Stimulated activated CD4-positive, alpha-beta T cell treated with anti-CD3 and anti-CD28 coated beads, Interleukin-12 subunit alpha, Interleukin-12 subunit beta, amount 100 ng/mL, for 4 hours (primary cell): ENCODE results near the gene C4orf17.
A peak's percentile ranks its signal among the peaks of the same experiment; 100 is the strongest.

Source experiments
- DNase-seq: peaks from one replicate; pipeline ENCODE4 v3.0.0-alpha.2; 2020

The C4orf17 gene

DNA sequence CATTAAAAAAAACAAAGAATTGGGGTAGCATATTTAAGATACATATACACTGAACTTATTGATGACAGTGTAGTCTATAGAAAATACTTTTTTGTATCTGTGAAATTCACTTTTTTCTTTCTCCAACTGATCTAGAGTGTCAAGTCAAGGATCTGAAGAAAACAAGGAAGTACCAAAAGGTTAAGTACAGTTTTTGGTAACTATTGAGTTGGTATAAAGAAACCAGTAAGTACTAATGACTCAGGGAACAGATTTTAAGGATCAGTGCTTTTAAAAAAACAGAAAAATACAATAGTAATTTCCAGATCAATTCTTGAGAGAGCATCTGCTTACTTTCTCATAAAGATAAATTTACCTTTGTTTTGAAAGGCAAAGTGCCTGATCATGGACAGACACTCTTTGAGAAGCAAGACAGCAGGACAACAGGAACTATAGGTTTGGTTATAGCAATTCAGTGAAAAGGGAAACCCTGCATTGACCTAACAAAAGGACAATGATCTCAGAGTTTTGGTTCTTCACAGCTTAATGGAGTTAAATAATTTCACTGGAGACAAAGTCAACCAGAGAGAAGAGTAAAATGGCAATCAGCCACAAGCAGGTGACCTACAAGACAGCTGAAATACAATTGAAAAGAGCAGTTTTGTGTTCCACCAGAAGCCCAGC is 29.6 kb downstream of the C4orf17 start:
- no peak for DNase-seq

DNA sequence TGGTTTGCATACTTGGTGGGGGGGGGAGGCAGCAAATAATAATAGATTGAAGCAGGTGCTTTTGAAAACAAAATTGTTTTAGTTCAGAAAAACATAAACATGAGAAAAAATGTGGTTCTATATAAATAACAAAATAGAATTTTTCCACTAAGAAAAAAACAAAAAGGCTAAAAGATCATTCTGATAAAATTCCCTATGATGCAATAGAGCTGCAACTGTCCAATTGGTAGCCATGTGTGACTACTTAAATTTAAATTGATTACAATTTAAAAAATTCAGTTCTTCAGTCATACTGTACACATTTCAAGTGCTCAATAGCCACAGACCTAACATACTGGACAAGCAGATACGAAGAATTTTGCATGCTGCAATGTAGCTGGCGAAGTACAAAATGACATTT is 42.1 kb downstream of the C4orf17 start:
- no peak for DNase-seq

DNA sequence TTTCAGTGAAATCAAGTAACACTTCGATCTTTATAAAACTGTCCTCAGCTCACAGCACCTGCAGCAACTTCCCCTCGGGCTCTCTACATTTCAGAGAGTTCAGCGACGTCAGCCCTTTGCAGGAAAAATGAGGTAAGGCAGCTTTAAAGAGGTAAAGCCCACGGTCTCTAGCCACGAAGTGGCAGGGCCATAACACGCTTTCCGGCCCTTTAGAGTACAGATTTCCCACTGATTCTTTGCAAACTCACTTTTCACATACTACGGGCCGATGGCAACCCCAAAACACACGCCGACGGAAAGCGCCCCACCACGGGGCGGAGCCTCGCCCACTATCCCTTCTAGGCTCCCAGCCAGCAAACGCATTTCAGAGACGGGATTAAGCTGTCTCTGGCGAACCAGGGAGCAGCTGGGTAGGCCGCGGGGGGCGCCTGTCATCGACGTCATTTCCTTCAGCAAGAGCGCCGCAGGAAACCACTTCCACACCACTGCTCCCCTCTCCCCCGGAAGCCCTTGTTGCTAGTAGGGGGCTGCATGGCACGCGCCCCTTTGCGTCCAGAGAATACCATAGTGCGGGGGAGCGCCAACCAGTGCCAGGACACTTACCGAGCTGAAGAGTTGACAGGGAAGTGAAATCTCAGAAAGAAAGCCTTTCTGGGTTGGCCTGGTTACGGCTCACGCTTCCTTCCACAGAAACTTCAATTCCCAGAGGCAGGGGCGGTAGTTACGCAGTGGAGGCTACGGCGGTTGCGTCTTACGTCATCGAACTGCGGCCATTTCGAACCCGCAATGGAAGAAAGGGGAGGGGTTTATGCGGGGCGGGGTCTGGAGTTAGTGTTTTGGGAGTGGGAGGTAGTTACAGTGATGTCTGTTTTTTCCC is 52.7 kb downstream of the C4orf17 start, which contains the start of gene TRMT10A:
Gene TRMT10A (minus strand): TSS at position 730 of the 877 bp plus-strand sequence. CDS start 4,701 bp downstream, outside the sequence.
- DNase-seq, result peak; percentile 93

DNA sequence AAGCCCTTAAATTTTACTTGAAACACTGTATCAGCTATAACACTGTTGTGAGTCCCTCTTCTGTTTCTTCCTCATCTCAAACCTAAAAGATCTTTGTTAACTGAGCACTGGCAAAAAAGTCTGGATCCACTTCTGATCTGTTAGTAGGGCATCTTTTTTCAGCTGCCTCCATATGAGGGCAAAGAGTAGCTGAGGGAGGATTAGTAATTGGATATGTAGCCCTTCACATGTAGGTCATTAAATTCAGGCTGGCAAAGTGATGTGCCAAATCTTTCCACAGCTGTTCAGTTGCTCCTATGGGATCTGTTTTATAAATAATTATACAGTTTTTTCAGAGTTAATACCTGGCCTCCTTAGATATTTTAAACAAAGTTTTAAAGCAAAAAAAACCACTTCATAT is 54.1 kb downstream of the C4orf17 start:
- DNase-seq, result no peak

DNA sequence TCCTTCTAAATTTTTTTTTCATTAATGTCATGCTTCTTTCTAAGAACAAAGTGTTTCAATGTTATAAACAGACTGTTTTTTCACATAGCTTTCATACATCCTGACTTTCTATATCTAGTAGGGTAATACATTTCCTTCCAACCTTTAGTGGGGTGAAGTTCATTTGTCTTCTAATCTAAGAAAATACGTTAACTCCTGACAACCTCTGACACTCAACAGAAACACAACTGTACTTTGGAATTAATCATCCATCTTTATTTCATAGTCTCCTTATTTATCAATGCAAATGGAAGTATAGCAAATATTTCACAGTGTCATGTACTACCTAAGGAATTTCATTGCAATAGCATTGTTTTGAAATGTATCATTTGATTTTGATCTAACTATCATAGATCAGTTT is 61.1 kb downstream of the C4orf17 start:
- DNase-seq, result no peak

DNA sequence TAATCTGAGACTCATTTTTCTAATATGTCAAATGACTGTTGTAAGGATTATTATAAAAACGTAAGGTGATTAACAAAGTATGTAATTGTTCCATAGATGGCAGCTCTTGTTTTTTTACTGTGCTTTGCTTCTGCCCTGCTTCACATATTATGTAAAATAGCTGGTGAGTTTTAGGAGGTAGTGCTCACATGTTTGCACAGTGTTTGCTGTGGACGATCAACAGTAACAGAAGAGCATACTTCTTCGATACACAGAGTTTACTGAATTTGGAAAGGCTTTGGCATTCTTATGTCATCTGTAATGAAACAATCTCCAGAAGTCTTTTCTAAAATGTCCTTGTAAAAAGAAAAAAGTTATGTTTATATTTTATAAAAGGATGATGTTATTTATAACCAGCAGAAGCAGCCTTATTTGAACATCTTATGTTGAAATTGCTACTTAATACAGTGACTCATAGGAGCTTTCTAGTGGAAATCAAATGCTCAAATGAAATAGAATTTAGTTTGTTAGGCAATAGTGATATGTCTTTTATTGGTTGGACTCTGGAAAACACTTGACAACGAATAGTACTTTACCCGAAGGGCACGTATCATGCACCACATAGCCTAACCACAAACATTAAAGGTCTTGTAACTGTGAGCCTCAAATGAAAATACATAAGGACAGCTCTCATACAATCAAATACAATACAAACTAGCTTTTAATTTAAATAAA is 61.9 kb downstream of the C4orf17 start:
- DNase-seq, result no peak

DNA sequence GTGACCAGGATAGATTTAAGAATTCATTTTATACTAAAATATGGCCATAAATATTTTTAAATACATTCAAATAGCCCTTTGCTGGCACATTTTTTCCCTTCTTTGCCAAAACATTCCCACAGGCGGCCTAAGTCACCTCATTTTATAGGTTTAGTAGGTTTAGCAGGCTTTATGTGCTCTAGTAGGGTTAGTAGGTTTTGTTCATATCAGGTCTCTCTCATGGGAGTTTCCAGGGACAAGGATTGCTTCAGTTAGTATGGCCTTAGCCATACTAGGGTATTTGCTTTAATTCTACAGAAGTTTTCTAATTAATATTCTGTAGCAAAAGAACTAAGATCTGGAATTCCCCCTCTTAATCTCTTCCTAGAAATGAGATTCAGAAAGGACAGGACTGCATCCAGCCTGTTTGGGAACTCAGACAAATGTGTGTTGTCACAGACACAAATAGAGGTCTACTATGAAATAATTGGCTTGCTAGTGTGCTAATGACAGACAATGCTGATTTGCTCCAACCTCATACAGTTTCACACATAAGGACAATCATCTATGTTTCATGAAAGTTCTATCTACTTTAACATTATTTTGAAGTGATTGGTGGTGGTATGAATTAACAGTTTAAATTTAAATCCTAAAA is 63.0 kb downstream of the C4orf17 start:
- DNase-seq, result no peak

DNA sequence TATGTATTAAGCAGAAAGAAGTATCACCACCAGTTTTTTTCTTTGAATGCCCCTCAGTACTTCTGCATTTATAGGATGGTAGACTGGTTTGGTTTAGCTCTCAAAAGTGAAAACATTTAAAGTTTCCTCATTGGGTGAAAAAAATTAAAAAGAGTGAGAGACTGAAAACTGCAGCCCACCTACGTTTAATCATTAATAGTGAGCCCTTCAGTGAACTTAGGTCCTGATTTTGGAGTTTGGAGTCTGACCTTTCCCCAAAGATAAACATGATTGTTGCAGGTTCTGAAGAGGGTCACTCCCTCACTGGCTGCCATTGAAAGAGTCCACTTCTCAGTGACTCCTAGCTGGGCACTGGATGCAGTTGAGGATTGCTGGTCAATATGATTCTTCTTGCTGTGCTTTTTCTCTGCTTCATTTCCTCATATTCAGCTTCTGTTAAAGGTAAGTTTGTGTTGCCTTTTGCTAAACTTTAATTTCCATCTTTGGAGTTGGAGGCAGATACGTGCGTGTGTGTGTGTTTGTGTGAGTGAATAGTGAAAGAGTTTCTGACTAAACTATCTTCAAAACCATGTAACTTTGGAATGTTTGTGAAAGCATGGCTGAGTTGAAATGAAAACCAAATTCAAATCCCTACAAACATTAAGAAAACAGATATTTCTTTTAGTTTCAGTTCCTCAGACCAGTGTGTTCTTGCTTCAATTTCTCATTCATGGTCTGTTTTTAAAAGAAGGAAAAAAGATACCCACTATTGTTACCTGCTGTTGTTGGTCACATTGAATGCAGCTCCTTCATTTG is 63.9 kb downstream of the C4orf17 start, which contains the start of gene MTTP:
Gene MTTP (plus strand): TSS at position 295 of the 795 bp plus-strand sequence. CDS start 86 bp downstream, at position 381.
- no peak for DNase-seq

DNA sequence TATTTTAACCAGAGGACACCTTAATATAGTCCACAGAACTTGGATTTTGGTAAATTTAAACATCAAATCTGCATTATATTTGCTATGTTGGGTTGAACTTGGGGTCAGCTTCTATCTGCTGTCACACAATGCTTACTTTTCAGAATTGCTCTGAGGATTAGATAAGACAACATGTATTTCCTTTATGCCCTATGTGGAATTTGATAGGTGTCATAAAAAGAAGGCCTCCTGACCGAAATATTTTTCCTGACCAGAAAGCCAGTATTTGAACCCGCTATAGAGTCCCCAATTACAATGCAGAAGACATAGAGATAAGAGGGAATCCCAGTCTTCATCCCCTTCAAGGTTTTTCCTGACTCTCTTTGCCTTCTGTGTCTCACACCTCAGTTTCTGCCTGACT is 67.9 kb downstream of the C4orf17 start:
- no peak for DNase-seq

DNA sequence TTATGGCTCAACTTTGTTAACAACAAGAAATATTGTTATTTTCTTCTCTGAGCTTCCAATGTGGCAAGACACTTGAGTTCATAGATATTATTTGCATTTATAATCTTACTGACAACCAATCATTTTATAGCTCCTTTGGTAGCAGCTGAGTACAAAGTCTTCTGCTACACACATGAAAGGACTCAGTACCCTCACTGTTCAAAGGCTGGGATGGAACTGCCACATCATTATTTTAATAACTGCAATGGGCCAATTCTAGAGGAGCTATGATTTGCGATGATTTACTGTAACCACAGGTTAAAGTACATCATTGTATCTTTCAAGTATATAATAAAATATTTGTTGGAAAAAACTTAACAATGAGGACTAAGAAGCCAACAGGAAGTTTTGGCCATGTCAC is 74.7 kb downstream of the C4orf17 start:
- no peak for DNase-seq

DNA sequence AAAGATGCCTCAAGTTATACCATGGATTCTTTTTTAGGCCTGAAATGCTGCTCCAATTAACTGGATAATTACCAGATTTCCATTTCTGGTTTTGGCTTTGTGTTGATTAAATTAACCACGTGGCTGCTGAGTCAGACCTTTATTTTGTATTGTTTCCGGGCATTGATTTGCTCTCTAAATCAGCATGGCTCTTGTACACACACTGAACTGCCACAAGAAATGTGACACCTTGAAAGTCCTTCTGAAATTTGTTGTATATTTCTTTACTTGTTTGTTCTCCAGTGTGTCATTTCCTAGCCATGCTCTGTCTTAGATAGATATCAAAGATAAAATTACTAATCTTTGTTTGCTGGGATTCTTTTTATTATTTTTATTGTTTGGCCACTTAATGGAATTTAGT is 75.5 kb downstream of the C4orf17 start:
- DNase-seq, result no peak

DNA sequence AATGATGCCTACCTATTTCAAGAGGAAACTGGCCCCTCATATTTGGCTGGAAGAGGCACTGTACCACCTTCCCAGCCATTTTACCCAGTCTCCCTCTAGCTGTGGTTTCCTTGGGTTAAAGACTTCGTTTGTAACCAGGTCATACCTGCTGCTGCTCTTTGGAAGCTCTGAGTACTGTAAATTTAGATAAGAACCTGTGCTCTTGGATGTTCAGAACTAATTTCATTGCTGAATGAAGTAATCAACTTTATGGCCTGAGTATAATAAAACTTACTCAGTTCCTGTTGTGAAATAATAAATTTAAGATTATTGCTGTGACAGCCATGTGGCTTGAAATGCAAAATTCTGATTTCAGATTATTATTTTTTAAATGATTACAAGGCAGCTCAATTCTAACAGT is 76.0 kb downstream of the C4orf17 start:
- DNase-seq, result no peak

DNA sequence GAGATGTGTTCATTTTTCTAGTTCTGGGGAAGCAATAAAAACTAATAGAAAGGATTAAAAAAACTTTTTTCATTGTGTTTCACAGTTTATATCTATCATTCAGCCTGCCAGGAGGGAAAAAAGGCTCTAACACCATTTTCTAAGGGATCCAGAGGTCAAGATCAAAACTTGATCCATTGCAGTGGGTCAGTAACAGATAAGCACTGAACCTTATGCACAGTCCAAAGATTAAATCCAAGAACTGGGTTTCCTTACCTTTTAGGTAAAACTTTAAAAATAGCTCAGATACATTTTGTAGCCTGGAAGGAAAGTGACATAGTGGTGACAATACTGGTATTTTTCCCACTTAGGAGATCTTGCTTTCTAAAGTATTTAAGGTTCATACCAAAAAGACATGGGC is 76.5 kb downstream of the C4orf17 start:
- DNase-seq, result no peak

DNA sequence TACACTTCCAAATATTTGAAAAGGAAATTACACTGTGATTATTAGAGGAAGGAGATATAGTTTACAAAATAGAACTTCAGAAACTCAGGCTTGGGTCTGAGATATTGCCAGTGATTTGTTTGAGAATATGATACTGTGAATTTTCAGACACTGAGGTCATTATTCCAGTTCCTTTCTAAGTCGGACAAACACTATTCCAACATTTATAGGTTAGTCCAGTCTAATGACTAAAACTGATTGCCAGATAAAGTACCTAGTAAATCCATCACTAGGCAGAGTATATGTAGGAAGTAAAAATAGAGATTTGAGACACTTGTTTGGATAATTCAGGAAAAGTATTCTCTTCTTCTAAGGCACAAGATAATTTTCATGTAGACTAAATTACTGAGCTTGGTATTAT is 77.0 kb downstream of the C4orf17 start:
- DNase-seq, result no peak

DNA sequence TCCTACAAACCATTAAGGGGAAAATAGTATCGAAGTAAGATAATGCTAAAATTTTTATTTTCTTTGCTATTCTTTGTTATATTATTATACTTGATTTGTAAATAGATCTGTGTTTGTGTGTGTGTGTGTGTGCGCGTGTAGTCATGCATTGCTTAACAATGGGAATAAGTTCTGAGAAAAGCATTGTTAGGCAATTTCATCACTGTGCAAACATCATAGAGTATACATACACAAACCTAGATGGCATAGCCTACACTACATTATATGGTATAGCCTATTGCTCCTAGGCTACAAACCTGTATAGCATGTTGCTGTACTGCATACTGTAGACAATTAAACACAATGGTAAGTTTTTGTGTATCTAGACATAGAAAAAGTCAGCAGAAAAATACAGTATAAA is 80.9 kb downstream of the C4orf17 start:
- no peak for DNase-seq
